GM12878 (cell line): ENCODE data around the gene ISOC2. TPM values are rescaled to one million over a fixed set of nuclear protein-coding genes. Genes with fewer than 3 reads are reported as not detected.

ENCODE experiments used
- ATAC-seq: fragments of 200-7000 bp; cut with Tn5 transposase; 3 replicates; pipeline ENCODE4 v1.9.1; 2020; ENCODE audit warnings: mild to moderate bottlenecking, moderate library complexity
- BruUV-seq: library from RNA; stranded (reverse); fragments of 400-500 nt; replicated peaks from 2 replicates; lab custom pipeline; 2021; lab: Mats Ljungman, UMichigan
- CTCF ChIA-PET: fragments of 300-600 bp; sonication (Branson Sonifier 250); formaldehyde crosslinking; extraction: SDS; loops from one replicate; lab custom pipeline; 2021; ENCODE audit warnings: inconsistent platforms; lab: Yijun Ruan, JAX
- POLR2A ChIA-PET: fragments of 350-600 bp; formaldehyde crosslinking; extraction: SDS; loops from one replicate; lab custom pipeline; 2021; ENCODE audit warnings: inconsistent platforms; lab: Charles Lee
- RAD21 ChIA-PET: fragments of 300-600 bp; sonication (Branson Sonifier 250); formaldehyde crosslinking; loops from one replicate; lab custom pipeline; 2023; ENCODE audit warnings: antibody characterized with exemption; ENCODE audit not compliant: unreplicated experiment; lab: Charles Lee
- SMC1A ChIA-PET: fragments of 300-600 bp; sonication (Branson Sonifier 250); formaldehyde crosslinking; loops from one replicate; lab custom pipeline; 2023; ENCODE audit not compliant: unreplicated experiment, uncharacterized antibody; lab: Charles Lee
- DNase-seq: peaks from one replicate; pipeline ENCODE4 v3.0.0-alpha.2; 2011; ENCODE audit warnings: low read depth, low spot score
- FAIRE-seq: peaks from 3 replicates; lab custom pipeline; 2011; peaks lifted over from hg19 to GRCh38; lab: Jason Lieb, UNC
- H2AFZ ChIP-seq: 2 replicates; pipeline ENCODE4 v1.6.0; 2011; ENCODE audit warnings: low read depth, low read length, control low read depth; ENCODE audit not compliant: control insufficient read depth
- H3K27ac ChIP-seq: 2 replicates; pipeline ENCODE4 v1.5.1; 2011; ENCODE audit warnings: control low read depth; ENCODE audit not compliant: control insufficient read depth, insufficient read depth
- H3K27me3 ChIP-seq, 2 experiments: replicated peaks in 1 of 2; 2 replicates each; pipeline versions ENCODE4 v1.6.0 to v1.6.1; 2011; ENCODE audit warnings: low read length in 1 of 2; ENCODE audit not compliant: control insufficient read depth in 2 of 2, insufficient read depth in 2 of 2
- H3K36me3 ChIP-seq, 2 experiments: 2 replicates each; pipeline ENCODE4 v1.5.1; 2011; ENCODE audit warnings: low read length in 1 of 2; ENCODE audit not compliant: control insufficient read depth in 2 of 2, insufficient read depth in 2 of 2
- H3K4me1 ChIP-seq: 2 replicates; pipeline ENCODE4 v1.6.1; 2011; ENCODE audit warnings: mild to moderate bottlenecking, low read length, moderate library complexity, mixed read lengths; ENCODE audit not compliant: control insufficient read depth, insufficient read depth
- H3K4me2 ChIP-seq: 2 replicates; pipeline ENCODE4 v1.6.0; 2011; ENCODE audit warnings: control low read depth; ENCODE audit not compliant: control insufficient read depth, insufficient read depth
- H3K4me3 ChIP-seq: fragments of 200-600 bp; sonication (generic); 2 replicates; pipeline ENCODE4 v1.5.1; 2016
- H3K79me2 ChIP-seq: 2 replicates; pipeline ENCODE4 v1.6.0; 2011; ENCODE audit warnings: low read length; ENCODE audit not compliant: control insufficient read depth, insufficient read depth
- H3K9ac ChIP-seq: 2 replicates; pipeline ENCODE4 v1.8.0; 2011; ENCODE audit warnings: low read length, control low read depth, mixed read lengths; ENCODE audit not compliant: control insufficient read depth, insufficient read depth
- H3K9me3 ChIP-seq: replicated peaks from 3 replicates; pipeline ENCODE4 v1.5.1; 2011; ENCODE audit warnings: mild to moderate bottlenecking, low read length; ENCODE audit not compliant: control insufficient read depth, insufficient read depth
- H4K20me1 ChIP-seq: 2 replicates; pipeline ENCODE4 v1.6.0; 2011; ENCODE audit not compliant: control insufficient read depth, insufficient read depth
- CHD1 ChIP-seq: IDR thresholded peaks from 2 replicates; pipeline ENCODE4 v1.6.1; 2012; ENCODE audit warnings: low read depth, low read length, improper control_type of control experiment
- JUNB ChIP-seq: IDR thresholded peaks from 2 replicates; pipeline ENCODE4 v1.6.1; 2016; ENCODE audit warnings: antibody characterized with exemption, mild to moderate bottlenecking
- LARP7 ChIP-seq: fragments of 450-650 bp; IDR thresholded peaks from 2 replicates; pipeline ENCODE4 v1.6.1; 2017; ENCODE audit warnings: mild to moderate bottlenecking
- NFIC ChIP-seq: IDR thresholded peaks from 2 replicates; pipeline ENCODE4 v1.6.1; 2012; ENCODE audit warnings: low read depth, mild to moderate bottlenecking, inconsistent platforms, low read length, moderate library complexity
- NKRF ChIP-seq: fragments of 450-650 bp; conservative IDR thresholded peaks from 2 replicates; pipeline ENCODE4 v1.6.1; 2017; ENCODE audit warnings: mild to moderate bottlenecking, moderate library complexity
- PKNOX1 ChIP-seq: fragments of 450-650 bp; IDR thresholded peaks from 2 replicates; pipeline ENCODE4 v1.6.1; 2016; ENCODE audit warnings: mild to moderate bottlenecking
- ZSCAN29 ChIP-seq: fragments of 450-650 bp; IDR thresholded peaks from 2 replicates; pipeline ENCODE4 v1.6.1; 2017; ENCODE audit warnings: mild to moderate bottlenecking, moderate library complexity
- WGBS: methylation state at CpG from one replicate; pipeline ENCODE4 v1.1.6; 2016; ENCODE audit warnings: low lambda C conversion rate; ENCODE audit not compliant: insufficient replicate concordance, insufficient coverage; ENCODE audit errors: missing lambda C conversion rate; 5-methylcytosine and 5-hydroxymethylcytosine counted together
- in situ Hi-C: fragments of 300-500 bp; cut with MboI; formaldehyde crosslinking; loops from 9 replicates; pipeline ENCODE4 v1.14.3; 2018; ENCODE audit warnings: mixed read lengths
- intact Hi-C: fragments of 100-400 bp; cut with micrococcal nuclease; formaldehyde crosslinking; loops from one replicate; pipeline ENCODE4 v1.14.2; 2022; ENCODE audit not compliant: unreplicated experiment
- polyA plus RNA-seq, 11 experiments: library from polyadenylated mRNA; depleted of rRNA in 4 of 11; unstranded in 6 of 11; stranded (reverse) in 5 of 11; fragments of >200 nt; fragmentation: Nextera tagmentation in 4 of 11; fragmentation: Illumina TruSeq in 1 of 11; extraction: Ambion mirVana in 4 of 11; extraction: Trizol in 1 of 11; gene quantifications; 1 replicate in 1 of 11; 2 replicates in 10 of 11; pipeline versions ENCODE4 v1.2.1 to v1.2.3, GENCODE V29; 2011 to 2016; ENCODE audit warnings: inconsistent platforms in 2 of 11, missing spikeins in 2 of 11, low read depth in 1 of 11
- total RNA-seq, 4 experiments: library from RNA; depleted of rRNA in 3 of 4; stranded (reverse); fragments of >200 nt in 3 of 4; fragmentation: Illumina TruSeq in 1 of 4; extraction: Trizol in 1 of 4; gene quantifications; 2 replicates each; pipeline versions ENCODE4 v1.2.1 to v1.2.3, GENCODE V29; 2013 to 2021

Gene ISOC2
- total and polyA plus RNA-seq, 10 of the 15 experiments (the other 5 are each of a cell fraction or from before 2014, with no cell fraction given) = 0.72 to 238 (median 56.9) TPM

DNA sequence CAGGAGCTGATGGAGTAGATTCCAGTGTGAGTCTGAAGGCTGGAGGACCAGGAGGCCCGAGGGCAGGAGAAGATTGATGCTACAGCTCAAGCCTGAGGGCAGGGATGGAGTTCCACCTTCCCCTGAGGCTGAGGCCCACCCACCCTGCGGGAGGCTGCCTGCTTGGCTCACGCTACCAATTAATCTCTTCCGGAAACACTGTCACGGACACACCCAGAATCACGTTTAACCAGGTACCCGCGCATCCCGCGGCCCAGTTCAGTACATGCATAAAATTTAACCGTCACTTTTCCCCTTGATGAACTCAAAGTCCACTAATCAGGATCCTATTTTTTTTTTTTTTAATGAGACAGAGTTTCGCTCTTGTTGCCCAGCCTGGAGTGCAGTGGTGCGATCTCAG, 9.8 kb upstream of the ISOC2 start:
- no peak overlapping the region for H2AFZ ChIP-seq
- POLR2A ChIA-PET = no interaction called here

DNA sequence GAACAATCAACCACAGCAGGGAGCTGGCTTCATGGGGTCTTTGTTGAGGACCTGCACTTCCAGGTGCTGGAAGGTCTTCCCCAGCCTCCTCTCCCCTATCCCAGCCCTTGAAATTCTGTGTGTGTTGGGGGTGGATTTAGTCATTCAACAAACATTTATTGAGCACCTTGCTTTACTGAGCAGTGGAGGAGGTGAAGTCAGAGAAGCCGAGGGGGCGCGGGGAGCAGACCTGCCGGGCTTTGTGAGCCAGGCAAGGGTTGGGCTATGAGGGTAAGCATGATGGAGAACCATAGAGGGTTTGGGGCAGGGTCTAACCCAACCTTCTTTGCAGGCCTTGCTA, 6.6 kb upstream of the ISOC2 start:
- intact Hi-C loops = loop anchor here (1.0 to 5.0 kb wide), 2 partner anchors 36 to 164 kb away; no protein-coding TSS in a partner anchor

More for the DNA sequence above, 9.8 kb upstream of the ISOC2 start:
- Histone ChIP-seq H3K36me3 (no peaks in the 10 kb centered on the region), H4K20me1 (no peaks in the 10 kb centered on the region), H3K4me3 (no peak overlapping the region), H3K27ac (no peak overlapping the region), H3K4me2 (no peak overlapping the region), H3K9ac (no peak overlapping the region), H3K9me3 (no peaks in the 10 kb centered on the region)
- intact Hi-C loops (no loop called here), in situ Hi-C loops (no loop called here)
- no TSS peak for BruUV-seq
- DNase-seq = no peak
- ChIA-PET RAD21 (interaction anchor here (1.2 kb wide), 1 partner anchor 33 kb away, joined by 6 read pairs; no protein-coding TSS in a partner anchor), CTCF (interaction anchor here (1.5 to 1.6 kb wide), 2 partner anchors 33 to 160 kb away, joined by 3 to 12 read pairs; no protein-coding TSS in a partner anchor)
- FAIRE-seq = no peak
- ATAC-seq = no peak
- TF ChIP-seq NFIC (no peak), ZSCAN29 (no peak), JUNB (no peak), CHD1 (no peak)
- TF ChIP-seq, all 136 proteins: peak for 0
- WGBS = 65% methylated on average over 13 of the region's 13 CpGs
- Histone ChIP-seq H3K27me3 (no peaks in the 10 kb centered on the region), H3K79me2 (no peaks in the 10 kb centered on the region), H3K4me1 (peaks cover 4% of the 10 kb centered on the region; the same call in 1 of the 2 replicates)
- SMC1A ChIA-PET = interaction anchor here (0.8 to 1.0 kb wide), 2 partner anchors 32 to 161 kb away, joined by 3 to 4 read pairs; no protein-coding TSS in a partner anchor

More for the DNA sequence above, 6.6 kb upstream of the ISOC2 start:
- DNase-seq = no peak
- ChIA-PET CTCF (interaction anchor here (0.9 to 4.8 kb wide), 18 partner anchors 9 to 794 kb away, joined by 3 to 88 read pairs (median 6); partner anchors contain the start of genes KMT5C, NAT14 and ZNF628), POLR2A (interaction anchor here (0.7 to 2.6 kb wide), 2 partner anchors 8 to 9 kb away, joined by 6 to 8 read pairs; partner anchors contain the start of gene ZNF628), SMC1A (interaction anchor here (0.6 to 2.3 kb wide), 5 partner anchors 36 to 270 kb away, joined by 3 to 19 read pairs (median 5); partner anchors contain the start of genes NLRP9 and ZNF784), RAD21 (interaction anchor here (0.8 to 2.8 kb wide), 5 partner anchors 30 to 157 kb away, joined by 3 to 34 read pairs (median 4); partner anchors contain the start of genes ZNF784 and ZNF865)
- 0% methylated on average over 4 of the region's 4 CpGs for WGBS
- no peak overlapping the region for H3K4me2 ChIP-seq
- no peaks in the 10 kb centered on the region for H3K79me2 ChIP-seq
- no peak; the same call in 2 of the 3 replicates for ATAC-seq
- no peaks in the 10 kb centered on the region for H3K27me3 ChIP-seq
- TF ChIP-seq LARP7 (0 out of 2 replicates have a peak, but pooled peaks have one; percentile 47), PKNOX1 (0 out of 2 replicates have a peak, but pooled peaks have one; percentile 8), NKRF (no peak)
- FAIRE-seq = no peak
- no peaks in the 10 kb centered on the region for H4K20me1 ChIP-seq
- no peaks in the 10 kb centered on the region for H3K9me3 ChIP-seq
- no TSS peak for BruUV-seq
- in situ Hi-C loops = no loop called here
- H3K9ac ChIP-seq = no peak overlapping the region
- H2AFZ ChIP-seq = peak overlapping the region; percentile 20; the same call in 1 of the 2 replicates
- H3K27ac ChIP-seq = no peak overlapping the region
- H3K4me3 ChIP-seq = no peak overlapping the region
- no peaks in the 10 kb centered on the region for H3K36me3 ChIP-seq
- H3K4me1 ChIP-seq = no peaks in the 10 kb centered on the region
